ENCODE data around the gene DNM1. TPM values are rescaled to one million over a fixed set of nuclear protein-coding genes. Genes with fewer than 3 reads are reported as not detected.
A peak's percentile ranks its signal among the peaks of the same experiment; 100 is the strongest.

The DNM1 gene
- total and polyA plus RNA-seq, 7 experiments from 2014 or later: 0.24 to 2.0 (median 0.86) TPM; not detected in 1

Small RNAs within 50 kb of the gene (microRNA-seq; reads per million reads assigned to microRNA genes)
- gene MIR199B (ENCODE audit: borderline microRNAs expressed) (25.9 reads per million, percentile 38 among the genes with 10 or more reads in this experiment), gene MIR3154 (ENCODE audit: borderline microRNAs expressed) (not detected)

Other genes starting within 250 kb of the DNM1 start
- 100 to 1,000 TPM; 252 to 664 (median 347) TPM for gene EEIG1, start 222.4 kb upstream of the DNM1 start, total RNA-seq
- 100 to 1,000 TPM; 124 to 297 TPM for gene EEIG1, start 222.4 kb upstream of the DNM1 start, polyA plus RNA-seq
- 10 to 100 TPM; 10.7 to 13.3 (median 11.8) TPM for gene NAIF1, start 136.1 kb upstream of the DNM1 start, total RNA-seq
- 10 to 100 TPM in 1 of 2 donors, 1 to 10 TPM in 1; 8.6 to 14.8 TPM for gene NAIF1, start 136.1 kb upstream of the DNM1 start, polyA plus RNA-seq
- gene SLC25A25, start 135.1 kb upstream of the DNM1 start, total RNA-seq: 10 to 100 TPM; 12.4 to 26.3 (median 15.1) TPM
- 10 to 100 TPM in 1 of 2 donors, 1 to 10 TPM in 1; 8.4 to 14.7 TPM for gene SLC25A25, start 135.1 kb upstream of the DNM1 start, polyA plus RNA-seq
- gene PTGES2, start 75.7 kb upstream of the DNM1 start, total RNA-seq: 10 to 100 TPM; 52.0 to 70.8 (median 61.3) TPM
- gene PTGES2, start 75.7 kb upstream of the DNM1 start, polyA plus RNA-seq: 10 to 100 TPM; 32.3 to 36.1 TPM
- not detected for gene LCN2, start 53.9 kb upstream of the DNM1 start, total RNA-seq
- gene LCN2, start 53.9 kb upstream of the DNM1 start, polyA plus RNA-seq: not detected
- 10 to 100 TPM; 42.7 to 87.8 (median 48.0) TPM for gene BBLN, start 43.1 kb upstream of the DNM1 start, total RNA-seq
- 100 to 1,000 TPM in 1 of 2 donors, 10 to 100 TPM in 1; 99.2 to 102 TPM for gene BBLN, start 43.1 kb upstream of the DNM1 start, polyA plus RNA-seq
- 100 to 1,000 TPM; 110 to 163 (median 142) TPM for gene CIZ1, start 11.8 kb upstream of the DNM1 start, total RNA-seq
- gene CIZ1, start 11.8 kb upstream of the DNM1 start, polyA plus RNA-seq: 10 to 100 TPM; 11.2 to 38.2 TPM
- 10 to 100 TPM; 56.5 to 76.6 (median 70.6) TPM for gene GOLGA2, start 72.6 kb downstream of the DNM1 start, total RNA-seq
- 1 to 10 TPM; 6.0 to 7.4 TPM for gene GOLGA2, start 72.6 kb downstream of the DNM1 start, polyA plus RNA-seq
- 10 to 100 TPM in 2 of 5 experiments, 1 to 10 TPM in 3; 8.7 to 17.4 (median 9.8) TPM for gene SWI5, start 72.9 kb downstream of the DNM1 start, total RNA-seq
- gene SWI5, start 72.9 kb downstream of the DNM1 start, polyA plus RNA-seq: 10 to 100 TPM; 34.6 to 36.6 TPM
- gene TRUB2, start 119.1 kb downstream of the DNM1 start, total RNA-seq: 10 to 100 TPM; 11.5 to 27.2 (median 21.6) TPM
- 10 to 100 TPM; 19.8 to 26.3 TPM for gene TRUB2, start 119.1 kb downstream of the DNM1 start, polyA plus RNA-seq
- gene COQ4, start 119.5 kb downstream of the DNM1 start, total RNA-seq: 10 to 100 TPM; 32.9 to 47.2 (median 42.4) TPM
- gene COQ4, start 119.5 kb downstream of the DNM1 start, polyA plus RNA-seq: 10 to 100 TPM; 29.6 to 30.3 TPM
- gene SLC27A4, start 137.1 kb downstream of the DNM1 start, total RNA-seq: 10 to 100 TPM in 4 of 5 experiments, 1 to 10 TPM in 1; 6.4 to 20.1 (median 12.1) TPM
- gene SLC27A4, start 137.1 kb downstream of the DNM1 start, polyA plus RNA-seq: 1 to 10 TPM; 6.1 to 7.3 TPM
- 10 to 100 TPM; 32.3 to 72.4 (median 47.5) TPM for gene URM1, start 168.0 kb downstream of the DNM1 start, total RNA-seq
- gene URM1, start 168.0 kb downstream of the DNM1 start, polyA plus RNA-seq: 10 to 100 TPM; 49.9 to 50.0 TPM
- 1 to 10 TPM in 1 of 5 experiments, under 1 TPM in 4; 0.19 to 2.2 (median 0.77) TPM for gene CERCAM, start 217.5 kb downstream of the DNM1 start, total RNA-seq
- gene CERCAM, start 217.5 kb downstream of the DNM1 start, polyA plus RNA-seq: under 1 TPM; 0.15 to 0.54 TPM

Measured in naive thymus-derived CD4-positive, alpha-beta T cell (primary cell).